GM21825 (cell line): Measurements from ENCODE around the gene SLC2A8.

Experiments used
- ATAC-seq: cut with Tn5 transposase; IDR thresholded peaks from one replicate; pipeline ENCODE4 v1.9.1; 2021; ENCODE audit warnings: mild to moderate bottlenecking, moderate library complexity; ENCODE audit not compliant: unreplicated experiment

The SLC2A8 gene

GRCh38 chr9:127451858-127452656 lies 55.1 kb downstream of the SLC2A8 start:
- ATAC-seq = peak; percentile 14

- no peak for ATAC-seq
These were observed 55.7 kb downstream of the SLC2A8 start for GRCh38 chr9:127452691-127453090.

GRCh38 chr9:127455324-127455992 lies 58.5 kb downstream of the SLC2A8 start:
- no peak for ATAC-seq

DNA sequence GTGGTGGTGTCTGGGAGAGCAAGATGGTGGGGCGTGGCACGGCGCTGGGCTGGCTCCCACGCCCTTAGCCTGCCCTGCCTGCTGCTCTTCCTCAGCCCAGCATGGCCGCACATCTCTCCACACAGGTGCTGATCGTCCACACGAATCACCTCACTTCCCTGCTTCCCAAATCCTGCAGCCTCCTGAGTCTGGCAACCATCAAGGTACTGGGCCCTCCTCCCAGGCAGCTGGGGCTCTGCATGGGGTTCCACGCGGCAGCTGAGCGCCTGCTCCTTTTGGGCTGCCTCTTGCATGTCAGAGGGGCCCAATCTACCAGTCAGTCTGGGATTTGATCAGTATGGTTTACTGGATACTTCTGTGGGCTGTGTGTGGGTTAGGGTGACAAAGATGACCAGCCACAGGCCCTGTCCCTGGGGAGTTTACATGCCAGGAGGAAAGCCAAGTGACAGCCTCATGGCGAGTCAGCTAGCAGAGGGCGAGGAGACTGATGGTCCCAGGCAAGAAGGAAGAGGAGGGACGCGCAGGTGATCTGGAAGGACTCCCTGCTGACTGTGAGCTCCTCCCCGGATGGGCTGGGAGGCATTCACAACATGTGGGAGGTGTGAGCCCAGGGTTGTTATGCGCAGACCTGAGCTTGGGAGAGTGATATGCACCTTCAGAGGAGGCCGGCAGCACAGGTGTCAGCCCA lies 60.4 kb downstream of the SLC2A8 start:
- no peak for ATAC-seq
